Measurements from ENCODE around the gene COA1.

DNA sequence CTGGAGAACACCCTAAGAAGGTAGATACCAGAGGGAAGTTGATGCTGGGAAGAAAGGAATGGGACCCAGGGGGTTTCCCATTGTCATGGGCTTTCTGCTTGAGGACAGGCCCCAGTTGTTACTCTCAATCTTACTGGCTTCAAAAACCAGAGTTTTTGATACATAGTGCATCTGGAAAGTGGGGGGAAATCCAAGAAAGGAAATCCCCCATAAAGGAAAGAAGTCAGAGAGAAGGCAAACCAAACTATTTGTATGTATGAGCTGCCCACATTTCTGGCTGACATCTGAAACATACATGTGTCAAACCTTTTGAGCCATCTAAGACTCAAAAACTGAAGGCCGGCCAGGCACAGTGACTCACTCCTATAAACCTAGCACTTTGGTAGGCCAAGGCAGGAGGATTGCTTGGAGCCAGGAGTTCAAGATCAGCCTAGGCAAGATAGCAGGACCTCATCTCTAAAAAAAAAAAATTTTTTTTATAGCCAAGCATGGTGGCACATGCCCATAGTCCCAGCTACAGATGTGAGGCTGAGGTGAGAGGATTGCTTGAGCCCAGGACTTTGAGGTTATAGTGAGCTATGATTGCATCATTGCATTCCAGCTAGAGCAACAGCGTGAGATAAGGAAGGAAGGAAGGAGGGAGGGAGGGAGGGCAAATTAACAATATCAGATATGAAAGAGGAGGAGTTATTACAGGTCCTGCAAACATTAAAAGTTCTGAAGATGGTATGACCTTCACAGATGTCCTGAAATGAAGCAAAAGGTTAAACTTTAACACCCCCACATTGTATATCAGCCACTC is 6.7 kb upstream of the COA1 start:
- TF ChIP-seq GATA3 (IDR thresholded peaks at IDR 0.05; ENCODE audit: low read depth, low read length) = no peak
- TF ChIP-seq GATA2 (IDR thresholded peaks at IDR 0.05; ENCODE audit: low read depth, low read length) = no peak
